ENCODE results near the gene C1orf94.
"Not testable (repeated sequence)": the region's sequence is repeated elsewhere in the genome, so short reads cannot be mapped to it uniquely, and the experiment has no call there.

The C1orf94 gene

GRCh38 chr1:34165422-34165921 is 11.2 kb upstream of the C1orf94 start:
- no peak for FAIRE-seq

DNA sequence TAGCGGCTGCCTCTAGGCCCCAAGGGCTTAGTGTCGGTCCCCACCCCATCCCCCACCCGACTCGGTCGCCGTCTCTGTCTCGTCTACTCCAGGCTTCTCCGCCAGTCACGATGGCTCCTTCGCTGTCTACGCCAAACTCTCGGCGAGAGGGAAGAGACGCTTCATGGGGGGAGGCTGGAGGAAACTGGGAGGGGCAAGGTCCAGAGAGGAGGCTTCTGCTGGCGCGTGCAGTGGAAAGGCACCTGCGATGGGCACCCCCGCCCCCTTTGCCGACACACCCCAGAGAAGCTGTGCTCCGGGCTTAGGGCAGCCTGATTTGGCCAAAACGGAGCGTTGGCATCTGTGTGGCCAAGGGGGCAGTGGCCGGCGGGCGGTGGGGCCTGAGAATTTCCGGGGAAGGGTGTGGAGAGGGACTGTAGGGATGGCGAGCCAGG is 10.5 kb upstream of the C1orf94 start:
- no peak for FAIRE-seq

DNA sequence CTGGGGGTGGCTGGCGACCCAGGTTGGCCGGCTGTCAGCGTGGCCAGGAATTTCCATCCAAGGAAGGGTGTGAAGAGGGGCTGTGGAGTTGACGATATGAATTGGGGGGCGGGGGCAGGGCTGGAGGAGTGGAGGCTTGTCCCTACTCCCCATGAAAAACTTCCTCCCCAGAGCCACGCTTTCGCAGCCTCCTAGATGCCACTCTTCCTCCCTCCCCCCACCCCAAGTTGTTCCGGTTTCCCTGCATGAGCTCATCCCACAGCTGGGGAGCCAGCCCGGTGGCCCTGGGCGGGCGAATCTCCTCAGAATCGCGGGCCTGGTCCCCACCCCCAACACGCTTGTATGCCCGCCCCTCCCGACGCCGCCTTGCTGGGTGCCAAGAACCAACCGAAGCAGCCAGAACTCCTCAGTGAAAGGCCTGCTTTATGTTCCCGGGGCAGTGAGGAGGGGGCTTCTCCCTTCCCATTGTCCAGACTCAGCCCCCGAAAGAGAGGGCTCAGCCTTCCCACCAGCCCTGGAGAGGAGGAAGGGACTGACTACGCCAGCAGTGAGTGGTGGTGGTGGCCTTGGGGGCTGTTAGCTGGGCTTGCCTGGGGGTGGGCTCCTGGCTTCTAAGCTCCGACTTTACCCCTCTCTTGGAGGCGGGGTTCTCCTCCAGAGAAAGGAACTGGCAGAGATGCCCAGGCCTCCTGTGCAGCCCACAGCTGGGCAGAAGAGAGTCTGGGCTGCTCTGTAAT is 9.9 kb upstream of the C1orf94 start:
- no peak for FAIRE-seq

GRCh38 chr1:34167389-34167788 is 9.3 kb upstream of the C1orf94 start:
- no peak for FAIRE-seq

- FAIRE-seq = no peak
These were observed 963 bp upstream of the C1orf94 start for GRCh38 chr1:34175744-34176143.

DNA sequence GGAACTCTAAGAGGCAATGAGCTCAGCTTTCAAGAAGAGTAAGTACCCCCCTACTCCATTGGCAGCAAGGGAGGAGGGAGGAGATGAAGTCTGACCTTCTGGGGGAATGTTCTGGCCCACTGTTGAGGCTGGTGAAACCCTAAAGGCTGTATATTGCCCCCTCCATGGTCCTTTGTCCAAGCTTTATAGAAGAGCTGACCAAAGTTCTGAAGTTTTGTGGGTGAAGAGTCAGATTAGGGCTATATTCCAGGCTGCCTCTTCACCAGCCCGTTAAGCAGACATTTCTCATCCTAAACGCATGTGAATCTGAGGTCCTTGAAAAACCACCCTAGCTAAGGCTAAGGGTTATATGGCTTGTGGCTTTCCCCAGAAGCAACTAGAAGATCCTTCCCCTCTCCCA is 1.4 kb downstream of the C1orf94 start:
- no peak for FAIRE-seq

DNA sequence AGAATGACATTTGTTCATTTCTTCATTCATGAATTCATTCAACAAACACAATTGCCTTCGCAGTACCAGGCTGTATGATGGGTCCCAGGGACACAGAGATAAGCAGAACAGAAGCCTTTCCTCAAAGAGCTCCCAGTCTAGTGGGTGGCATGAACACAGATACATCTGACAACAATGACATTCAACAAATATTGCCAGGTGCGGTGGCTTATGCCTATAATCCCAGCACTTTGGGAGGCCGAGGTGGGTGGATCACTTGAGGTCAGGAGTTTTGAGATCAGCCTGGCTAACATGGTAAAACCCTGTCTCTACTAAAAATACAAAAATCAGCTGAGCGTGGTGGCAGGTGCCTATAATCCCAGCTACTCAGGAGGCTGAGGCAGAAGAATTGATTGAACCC is 6.7 kb downstream of the C1orf94 start:
- not testable (repeated sequence) for FAIRE-seq

DNA sequence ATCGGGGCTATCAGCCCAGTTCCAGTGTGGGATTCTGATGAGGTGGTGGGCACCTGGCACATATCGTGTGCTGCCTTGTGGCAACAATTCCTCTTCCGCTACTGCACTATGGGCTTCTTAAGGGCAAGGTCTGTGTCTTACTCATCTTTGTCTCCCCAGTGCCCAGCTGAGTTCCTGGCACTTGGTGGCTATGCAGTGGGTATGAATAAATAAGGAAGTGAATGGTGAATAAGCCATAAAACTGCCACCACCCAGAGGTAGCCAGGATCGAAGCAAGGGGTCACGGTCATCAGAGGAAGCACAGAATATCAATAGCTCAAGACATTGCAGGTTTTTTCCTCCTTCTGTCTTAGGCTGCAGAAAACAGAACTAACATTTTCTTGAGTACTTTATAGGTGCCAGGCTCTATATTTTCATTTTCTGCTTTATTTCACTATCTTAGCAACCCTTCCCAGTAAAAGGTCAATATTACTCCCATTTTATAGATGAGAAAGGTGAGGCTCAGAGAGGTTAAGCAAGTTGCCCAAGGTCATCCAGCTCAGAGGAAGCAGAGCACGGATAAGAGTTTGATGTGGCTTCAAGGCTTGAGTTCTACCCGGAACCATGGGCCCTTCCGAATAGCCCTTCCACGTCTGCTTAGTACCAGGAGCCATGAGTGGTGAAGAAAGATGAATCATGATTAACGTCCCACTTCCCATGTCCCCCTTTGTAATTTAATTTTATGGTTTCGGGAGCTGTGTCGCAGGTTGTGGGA is 10.2 kb downstream of the C1orf94 start:
- no peak for FAIRE-seq

DNA sequence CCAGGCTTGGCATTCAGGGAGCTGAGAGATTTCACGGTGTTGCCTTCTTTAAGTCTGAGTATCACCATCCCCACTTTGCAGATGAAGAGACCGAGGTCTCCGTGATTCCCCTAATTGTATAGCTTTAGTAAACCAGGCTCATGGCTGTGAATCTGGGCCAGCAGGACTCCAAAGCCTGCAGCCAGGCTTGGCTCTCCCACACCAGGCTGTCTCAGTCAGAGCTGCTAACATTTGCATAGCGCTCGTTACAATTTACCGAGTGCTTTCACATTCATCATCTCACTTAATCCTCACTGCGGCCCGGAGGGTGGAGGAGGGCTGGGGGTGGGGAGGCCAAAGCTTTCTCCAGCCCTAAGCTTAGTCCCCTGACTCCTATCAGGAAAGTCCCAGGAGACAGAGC is 11.7 kb downstream of the C1orf94 start:
- no peak for FAIRE-seq

GRCh38 chr1:34188985-34189384 is 12.3 kb downstream of the C1orf94 start:
- FAIRE-seq = no peak

GRCh38 chr1:34190692-34191091 is 14.0 kb downstream of the C1orf94 start:
- no peak for FAIRE-seq

DNA sequence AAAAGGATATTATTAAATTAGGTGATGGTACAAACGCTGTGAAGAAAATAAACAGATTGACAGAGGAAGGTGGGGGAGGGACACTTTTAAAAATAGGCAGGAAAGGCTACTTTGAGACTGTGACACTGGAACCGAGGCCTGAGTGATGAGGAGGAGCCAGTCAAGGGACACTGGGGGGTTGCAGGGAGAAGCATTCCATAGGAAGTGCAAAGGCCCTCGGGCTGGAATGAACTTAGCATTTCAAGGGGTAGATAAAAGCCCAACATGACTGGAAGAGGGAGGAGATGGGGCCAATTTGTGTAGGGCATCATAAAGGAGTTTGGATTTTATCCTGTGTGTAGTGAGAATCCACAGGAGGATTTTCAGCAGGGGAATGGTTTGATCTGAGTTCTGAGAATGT is 15.9 kb downstream of the C1orf94 start:
- no peak for FAIRE-seq

- FAIRE-seq = no peak
These were observed 23.2 kb downstream of the C1orf94 start for GRCh38 chr1:34199927-34200326.

GRCh38 chr1:34212673-34213072 is 36.0 kb downstream of the C1orf94 start:
- no peak for FAIRE-seq

GRCh38 chr1:34213956-34214355 is 37.2 kb downstream of the C1orf94 start:
- no peak for FAIRE-seq

DNA sequence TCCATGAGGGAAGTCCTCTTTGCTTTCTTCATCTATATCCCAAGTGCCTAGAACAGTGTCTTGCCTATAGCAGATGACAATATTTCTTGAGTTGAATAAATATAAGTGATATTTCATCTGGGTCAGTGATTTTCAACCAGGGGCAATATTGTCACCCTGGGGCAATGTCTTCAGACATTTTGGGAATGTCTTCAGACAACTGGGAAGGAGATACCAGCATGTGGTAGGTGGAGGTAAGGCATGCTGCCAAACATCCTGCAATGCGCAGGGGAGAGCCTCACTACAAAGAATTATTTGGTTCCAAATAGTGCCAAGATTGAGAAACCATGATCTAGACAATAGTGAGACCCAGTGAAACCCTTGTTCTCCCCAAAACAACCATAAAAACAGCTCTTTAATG is 54.7 kb downstream of the C1orf94 start:
- FAIRE-seq = no peak

DNA sequence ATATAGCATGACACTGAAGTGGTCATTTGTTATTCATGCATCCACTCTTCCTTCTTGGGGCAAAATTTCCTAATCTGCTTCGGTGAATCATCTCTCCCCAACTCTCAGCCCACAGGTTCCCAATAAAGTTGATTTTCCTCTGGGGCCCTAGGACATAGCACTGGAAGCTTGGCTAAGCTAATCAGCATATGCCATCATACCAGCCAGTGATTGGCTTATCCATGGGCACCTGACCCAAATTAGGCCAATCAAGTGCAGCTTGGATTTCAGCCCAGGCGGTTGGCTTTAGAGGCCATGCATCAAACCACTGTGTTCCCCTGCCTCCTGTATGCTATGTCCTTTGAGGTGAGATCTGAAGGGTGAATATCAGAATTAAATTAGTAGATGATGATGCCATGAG is 58.9 kb downstream of the C1orf94 start:
- FAIRE-seq = no peak

DNA sequence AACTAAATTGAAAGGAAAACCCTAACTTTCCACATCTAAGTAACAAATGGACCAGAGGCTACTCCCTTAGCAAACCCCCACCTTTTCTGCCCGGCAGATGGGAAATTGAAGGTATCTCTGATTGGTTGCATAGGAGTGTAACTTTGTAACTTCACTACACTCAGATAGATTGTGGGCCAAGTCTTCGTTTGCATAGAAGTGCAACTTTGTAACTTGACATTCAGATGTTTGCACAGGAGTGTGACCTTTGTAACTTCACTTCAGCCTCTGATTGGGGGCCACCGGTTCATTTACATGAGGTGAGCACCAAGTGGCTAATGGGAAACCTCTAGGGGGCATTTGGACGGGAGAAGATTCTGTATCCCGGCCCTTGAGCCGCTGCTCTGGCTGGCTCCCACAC is 59.4 kb downstream of the C1orf94 start:
- FAIRE-seq = no peak

GRCh38 chr1:34237151-34237815 is 60.6 kb downstream of the C1orf94 start:
- no peak for FAIRE-seq

DNA sequence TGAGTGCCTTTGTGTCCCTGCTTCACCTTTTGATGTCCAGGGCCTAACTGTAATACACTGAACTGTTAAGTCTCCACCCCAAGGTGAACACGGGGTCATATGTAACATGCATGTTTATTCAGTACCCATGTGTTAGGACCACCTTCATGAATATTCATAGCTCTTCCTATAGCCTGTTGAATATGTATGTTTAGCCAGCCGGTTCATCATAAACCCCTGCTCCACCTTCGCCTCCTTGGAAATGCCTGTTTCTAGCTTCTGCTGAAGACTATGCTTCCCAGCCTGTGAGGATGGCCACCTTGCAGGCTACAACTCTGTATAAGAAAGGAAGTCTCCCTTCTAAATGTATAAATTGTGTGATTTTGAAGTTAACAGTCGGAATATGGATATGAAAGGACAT is 69.3 kb downstream of the C1orf94 start:
- FAIRE-seq = no peak

- FAIRE-seq = no peak
These were observed 73.6 kb downstream of the C1orf94 start for GRCh38 chr1:34250342-34250741.

- no peak for FAIRE-seq
These were observed 85.5 kb downstream of the C1orf94 start for GRCh38 chr1:34262023-34262853.

DNA sequence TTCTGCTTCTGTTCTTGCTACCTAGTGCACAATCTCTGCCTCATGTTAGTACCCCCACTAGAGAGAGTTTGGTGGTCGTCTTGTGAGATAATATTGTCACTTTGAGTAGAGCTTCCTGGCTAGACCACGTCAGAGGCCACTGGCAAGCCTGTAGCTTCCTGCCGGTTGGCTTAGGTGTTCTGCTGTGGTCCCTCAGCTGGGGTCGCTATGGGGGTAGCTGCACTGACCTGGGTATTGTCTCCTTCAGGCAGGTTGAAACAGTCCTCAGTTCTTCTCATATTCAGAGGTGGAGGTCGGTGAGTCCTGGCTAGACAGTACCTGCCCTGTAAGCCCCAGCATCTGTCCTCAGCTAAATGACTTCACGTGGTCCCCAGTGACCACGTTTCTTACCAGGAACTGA is 86.2 kb downstream of the C1orf94 start:
- no peak for FAIRE-seq
